HG03354 (cell line): ENCODE results near the gene MATN4.
"Not testable (repeated sequence)": the region's sequence is repeated elsewhere in the genome, so short reads cannot be mapped to it uniquely, and the experiment has no call there.

ENCODE experiments used
- ATAC-seq: cut with Tn5 transposase; IDR thresholded peaks from one replicate; pipeline ENCODE4 v1.9.1; 2021; ENCODE audit warnings: mild to moderate bottlenecking; ENCODE audit not compliant: unreplicated experiment, poor library complexity, severe bottlenecking

Gene MATN4, protein sequence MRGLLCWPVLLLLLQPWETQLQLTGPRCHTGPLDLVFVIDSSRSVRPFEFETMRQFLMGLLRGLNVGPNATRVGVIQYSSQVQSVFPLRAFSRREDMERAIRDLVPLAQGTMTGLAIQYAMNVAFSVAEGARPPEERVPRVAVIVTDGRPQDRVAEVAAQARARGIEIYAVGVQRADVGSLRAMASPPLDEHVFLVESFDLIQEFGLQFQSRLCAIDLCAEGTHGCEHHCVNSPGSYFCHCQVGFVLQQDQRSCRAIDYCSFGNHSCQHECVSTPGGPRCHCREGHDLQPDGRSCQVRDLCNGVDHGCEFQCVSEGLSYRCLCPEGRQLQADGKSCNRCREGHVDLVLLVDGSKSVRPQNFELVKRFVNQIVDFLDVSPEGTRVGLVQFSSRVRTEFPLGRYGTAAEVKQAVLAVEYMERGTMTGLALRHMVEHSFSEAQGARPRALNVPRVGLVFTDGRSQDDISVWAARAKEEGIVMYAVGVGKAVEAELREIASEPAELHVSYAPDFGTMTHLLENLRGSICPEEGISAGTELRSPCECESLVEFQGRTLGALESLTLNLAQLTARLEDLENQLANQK

DNA sequence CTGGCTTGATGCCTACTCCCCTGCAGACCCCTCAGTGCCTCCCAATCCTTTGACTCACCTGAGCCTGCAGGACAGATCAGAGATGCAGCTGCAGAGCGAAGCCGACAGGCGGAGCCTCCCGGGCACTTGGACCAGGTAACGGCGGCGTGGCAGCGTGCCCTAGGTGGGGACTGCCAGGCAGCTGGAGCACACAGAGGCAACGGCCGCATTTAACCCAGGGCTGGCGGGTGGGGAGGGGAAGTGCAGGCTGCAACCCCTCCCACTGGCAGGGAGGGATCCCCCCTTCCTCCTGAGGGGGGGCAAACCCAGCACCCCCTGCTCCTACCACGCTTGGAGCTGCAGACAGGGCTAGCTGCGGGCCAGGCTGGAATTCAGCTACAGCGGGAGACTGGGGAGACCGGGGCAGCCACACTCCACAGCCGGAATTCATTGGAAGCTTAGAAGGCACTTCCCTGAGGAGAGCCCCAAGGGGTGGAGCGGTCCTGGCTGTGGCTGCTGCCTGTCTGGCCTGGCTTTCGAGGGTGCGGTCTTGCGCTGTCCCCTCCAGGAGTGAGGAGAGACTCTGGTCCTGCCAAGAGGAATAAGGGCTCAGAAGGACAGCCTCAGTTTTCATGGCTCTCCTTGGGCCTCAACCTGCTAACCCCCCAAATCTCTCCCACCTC is at the start of gene MATN4:
TSS of gene MATN4 (minus strand) at position 183 of the 662 bp plus-strand sequence. CDS start 2,717 bp downstream, outside the sequence.
- no peak for ATAC-seq

DNA sequence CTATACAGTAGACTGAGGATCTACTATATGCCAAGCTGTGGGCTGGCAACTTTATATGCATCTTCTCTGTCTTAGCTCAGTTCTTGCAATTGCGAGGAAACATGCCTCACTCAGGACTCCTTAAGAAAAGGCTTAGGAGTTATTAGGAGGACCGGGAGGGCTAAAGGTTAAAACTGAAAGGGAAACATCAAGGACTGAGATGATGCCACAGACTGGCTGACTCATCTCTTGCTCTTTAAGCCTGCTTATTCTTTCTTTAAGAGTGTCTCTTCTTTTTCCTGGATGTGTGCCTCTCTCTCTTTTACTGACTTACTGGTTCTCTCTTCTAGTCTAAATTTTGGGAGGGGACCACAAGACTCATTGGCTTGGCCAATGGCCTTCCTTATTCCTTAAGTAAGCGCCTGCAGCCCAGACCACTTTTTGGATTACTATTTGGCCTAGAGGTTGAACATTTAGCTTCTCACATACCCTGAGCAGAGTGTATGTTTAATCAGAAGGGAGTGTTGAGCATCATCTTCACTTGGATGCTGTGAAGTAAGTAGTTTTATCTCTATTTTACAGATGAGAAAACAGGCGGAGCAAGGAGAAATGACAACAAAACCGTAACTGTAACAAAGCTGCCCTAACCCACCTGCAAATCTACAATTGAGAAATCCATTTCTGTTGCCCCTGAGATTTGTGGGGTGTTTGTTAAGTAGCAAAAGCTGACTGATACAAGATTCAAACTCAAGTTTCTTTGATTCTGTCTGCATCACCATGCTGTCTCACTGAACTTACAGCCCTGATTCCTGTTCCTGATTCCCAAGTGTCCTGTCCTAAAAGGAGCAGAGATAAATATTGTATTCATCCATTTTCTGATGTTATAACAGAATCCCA is 47.3 kb upstream of the MATN4 start:
- no peak for ATAC-seq

DNA sequence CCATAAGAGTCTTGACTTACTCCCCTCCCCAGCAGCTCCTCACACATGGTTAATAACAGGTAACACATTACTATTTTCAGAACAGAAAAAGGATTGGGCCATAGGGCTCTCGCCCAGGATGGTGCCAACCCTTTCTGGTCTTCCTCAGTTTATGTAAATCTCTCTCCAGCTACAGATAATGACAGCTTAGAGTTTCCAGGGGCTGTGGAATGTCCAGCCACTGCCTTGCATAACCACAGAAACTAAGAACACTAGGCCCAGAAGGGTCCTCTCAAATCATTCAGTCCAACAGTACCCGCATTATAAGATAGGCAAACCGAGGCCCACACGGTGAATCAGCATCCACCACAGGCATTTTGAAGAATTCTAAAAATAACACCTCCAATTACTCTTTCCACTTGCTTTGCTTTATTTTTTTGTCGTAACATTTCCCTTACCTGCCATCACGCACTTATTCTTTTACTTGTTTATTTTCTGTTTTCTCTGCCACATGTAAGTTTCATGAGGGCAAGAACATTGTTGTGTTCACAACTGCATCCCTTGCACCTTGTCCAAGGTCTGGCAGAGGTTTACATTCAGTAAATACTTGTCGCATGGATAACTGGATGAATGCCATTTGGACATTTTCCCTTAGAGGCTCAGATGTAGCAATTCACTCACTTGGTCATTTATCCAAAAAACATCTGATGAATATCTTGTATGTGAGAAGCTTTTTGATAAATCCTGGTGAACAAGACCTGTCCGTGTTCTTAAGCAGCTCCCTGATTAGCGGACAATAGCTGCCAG is 46.5 kb upstream of the MATN4 start:
- no peak for ATAC-seq

GRCh38 chr20:45353746-45354145 is 45.6 kb upstream of the MATN4 start:
- no peak for ATAC-seq

DNA sequence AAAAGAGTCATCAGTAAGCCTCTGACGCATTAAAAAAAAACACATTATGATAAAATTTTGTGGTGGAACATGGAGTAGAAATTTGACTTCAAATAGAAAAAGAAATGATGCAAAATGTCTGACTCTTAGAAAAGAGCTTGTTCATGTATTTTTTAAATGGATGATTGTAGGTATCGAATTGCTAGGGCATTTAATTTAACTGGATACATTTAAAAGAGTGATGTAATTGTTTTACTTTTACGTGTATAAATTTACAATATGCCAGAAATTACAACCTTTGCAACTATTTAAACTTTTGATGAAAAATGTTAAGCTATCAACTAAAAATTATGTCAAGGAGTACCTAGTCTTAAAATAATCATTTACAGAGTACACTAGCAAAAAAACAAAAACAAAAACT is 44.6 kb upstream of the MATN4 start:
- no peak for ATAC-seq

GRCh38 chr20:45350795-45351194 is 42.7 kb upstream of the MATN4 start:
- ATAC-seq = not testable (repeated sequence)

- ATAC-seq = no peak
These were observed 42.1 kb upstream of the MATN4 start for GRCh38 chr20:45350217-45350616.

DNA sequence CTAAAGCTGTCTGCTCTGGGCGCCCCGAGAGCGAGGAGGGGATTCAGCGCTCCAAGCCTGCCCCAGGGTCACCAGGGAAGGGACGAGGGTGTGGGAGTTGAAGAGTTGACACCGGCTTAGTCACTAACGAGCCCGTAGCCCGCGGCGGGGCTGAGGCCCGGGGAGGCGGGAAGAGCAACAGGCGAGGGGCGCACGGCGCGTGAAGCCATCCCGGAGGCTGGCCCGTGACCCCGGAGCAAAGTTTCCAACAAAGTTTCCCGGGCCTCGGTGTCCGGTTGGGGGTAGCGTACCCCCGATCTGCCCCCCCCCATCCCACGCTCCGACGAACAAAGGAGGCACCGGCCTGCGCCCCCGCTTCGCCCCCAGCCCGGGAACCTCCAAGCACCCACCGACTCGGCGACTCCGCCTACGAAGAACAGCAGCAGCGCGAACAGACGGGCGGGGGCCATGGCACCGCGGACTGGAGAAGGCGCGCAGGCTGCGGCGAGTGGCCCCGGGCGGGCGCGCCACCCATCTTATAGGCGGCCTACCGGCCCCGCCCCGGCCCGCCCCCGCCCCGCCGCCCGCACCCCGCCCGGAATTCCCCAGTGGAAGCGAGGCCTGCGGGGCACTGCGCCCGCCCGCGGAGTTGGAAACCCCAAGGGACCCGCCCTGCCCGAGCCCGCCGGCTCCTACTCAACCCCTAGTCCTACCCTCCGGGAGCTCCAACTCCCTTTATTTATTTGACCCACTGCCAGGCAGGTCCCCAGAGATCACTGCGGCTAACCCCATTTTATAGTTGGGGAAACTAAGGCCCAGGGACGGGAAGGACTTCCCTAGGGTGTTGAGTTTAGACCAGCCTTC is 40.1 kb upstream of the MATN4 start, which contains the start of gene SDC4:
TSS of gene SDC4 (minus strand) at position 489 of the 843 bp plus-strand sequence. CDS start at position 449, 40 bp downstream.
- ATAC-seq = peak; percentile 48

DNA sequence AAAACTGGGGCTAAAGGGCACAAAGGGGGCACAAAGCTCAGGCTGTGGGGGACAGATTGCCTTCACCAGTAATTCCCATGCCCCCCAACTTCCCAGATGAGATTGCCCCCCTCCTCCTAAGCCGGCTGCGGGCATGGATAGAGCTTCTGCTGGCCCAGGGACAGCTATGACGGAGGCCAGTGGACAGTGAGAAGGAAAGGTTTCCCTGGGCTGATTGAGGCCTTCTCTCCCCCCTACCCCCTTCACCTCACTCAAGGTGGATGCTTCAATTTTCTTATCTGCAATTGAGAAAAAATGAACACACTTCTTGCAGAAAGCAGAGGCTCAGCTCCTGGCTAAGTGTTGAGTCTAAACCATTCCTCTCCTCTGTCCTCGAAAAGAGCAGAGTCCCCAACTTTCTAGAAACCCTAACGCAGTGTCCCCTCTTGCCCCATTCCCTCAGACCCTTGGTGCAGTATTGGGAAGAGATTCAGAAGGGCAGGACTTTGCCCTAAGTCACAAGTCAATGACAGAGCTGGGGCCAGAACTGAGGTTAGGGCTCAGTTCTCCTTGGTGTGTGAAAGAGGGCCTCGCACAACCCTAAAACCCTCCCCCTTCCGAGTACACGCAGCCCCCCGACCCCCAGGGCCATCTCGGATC is 39.3 kb upstream of the MATN4 start:
- no peak for ATAC-seq

- no peak for ATAC-seq
These were observed 38.8 kb upstream of the MATN4 start for GRCh38 chr20:45346851-45347250.

- no peak for ATAC-seq
These were observed 38.2 kb upstream of the MATN4 start for GRCh38 chr20:45346291-45346718.

- ATAC-seq = no peak
These were observed 37.2 kb upstream of the MATN4 start for GRCh38 chr20:45345104-45345936.

DNA sequence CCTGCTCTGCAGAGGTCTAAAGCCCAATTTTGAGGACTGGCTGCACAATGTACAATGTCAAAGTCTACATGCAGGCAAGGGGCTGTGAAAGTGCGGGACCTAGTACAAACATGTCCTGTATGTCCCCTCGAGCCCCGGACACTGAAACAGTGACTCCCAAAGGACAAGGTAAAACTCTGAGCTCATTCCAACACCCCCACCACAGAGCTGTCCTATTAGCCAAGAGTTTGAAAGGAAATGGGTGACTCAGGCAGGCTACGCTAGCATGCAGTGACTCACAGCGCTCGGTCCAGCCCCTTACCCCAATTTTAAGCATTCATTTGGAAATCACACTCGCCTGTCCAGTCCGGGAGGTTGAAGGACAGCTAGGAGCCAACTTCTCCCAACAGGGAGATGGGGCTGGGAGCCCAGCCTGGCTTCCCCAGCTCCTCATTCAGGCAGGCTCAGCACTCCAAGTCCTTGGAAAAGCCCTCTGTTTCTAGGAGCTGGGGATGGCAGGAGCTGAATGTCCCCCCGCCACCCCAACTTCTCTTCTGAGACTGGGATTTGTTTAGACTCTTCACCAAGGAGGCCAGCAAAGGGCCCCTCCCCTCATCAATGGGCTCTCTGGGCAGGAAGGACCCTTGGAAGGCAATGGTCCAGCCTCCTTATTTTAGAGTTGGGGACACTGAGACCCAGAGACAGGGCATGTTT is 36.2 kb upstream of the MATN4 start:
- no peak for ATAC-seq

DNA sequence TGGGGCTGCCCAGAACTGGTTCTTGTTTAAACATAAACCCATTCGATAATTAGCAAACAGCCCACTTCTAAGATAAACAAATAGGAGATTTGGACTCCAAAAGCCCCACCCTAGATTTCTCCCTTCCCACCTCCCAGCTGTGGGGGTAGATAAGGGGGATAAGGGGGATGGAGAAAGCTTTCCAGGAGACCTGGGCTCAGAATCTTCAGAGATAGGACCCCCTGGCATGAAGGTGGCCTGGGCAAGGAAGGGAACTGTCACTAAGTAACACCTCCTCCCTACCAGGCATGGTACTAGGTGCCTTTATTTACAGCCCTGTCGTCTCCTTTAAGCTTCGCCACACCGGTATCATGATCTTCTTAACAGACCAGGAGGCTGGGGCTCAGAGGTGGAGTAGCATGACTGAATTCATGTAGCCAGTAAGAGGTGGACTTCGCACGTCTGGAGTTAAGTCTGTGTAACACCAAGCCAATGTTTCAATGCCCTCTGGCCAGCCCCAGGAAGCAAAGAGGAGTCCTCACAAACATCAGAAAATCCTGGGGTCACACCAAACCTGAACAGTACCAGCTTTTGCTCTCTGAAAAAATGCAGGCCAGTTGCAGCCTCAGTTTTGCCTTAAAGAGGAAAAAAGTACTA is 35.6 kb upstream of the MATN4 start:
- ATAC-seq = no peak

- no peak for ATAC-seq
These were observed 34.9 kb upstream of the MATN4 start for GRCh38 chr20:45342855-45343531.
